ENCODE measurements around the gene SEPTIN12. TPM values are rescaled to one million over a fixed set of nuclear protein-coding genes. Genes with fewer than 3 reads are reported as not detected.

SEPTIN12 gene
- total and polyA plus RNA-seq, 2 of the 8 experiments (the other 6 are each of a cell fraction or from before 2014, with no cell fraction given) = 0.24 TPM; not detected in 1

DNA sequence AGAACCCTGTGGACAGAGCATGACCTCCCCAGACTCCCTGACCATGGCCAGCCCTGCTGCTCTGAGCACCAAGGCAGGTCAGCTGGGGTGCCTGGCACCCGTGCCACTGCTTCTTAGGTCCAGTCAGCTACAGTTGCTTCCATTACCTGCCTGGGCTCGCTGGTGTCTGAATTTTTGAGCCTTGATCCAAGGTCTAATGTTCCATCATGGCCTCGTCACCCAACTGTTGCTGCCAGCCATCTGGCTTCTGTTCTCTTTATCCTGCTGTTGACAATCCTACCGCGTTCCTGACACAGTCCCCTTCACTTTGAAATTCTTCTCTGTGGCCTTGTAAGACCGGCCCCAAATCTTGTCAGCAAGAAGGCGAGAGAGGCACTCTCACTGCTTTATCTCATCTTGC lies 42.3 kb upstream of the SEPTIN12 start:
- no peak overlapping the region for H3K18ac ChIP-seq (ENCODE audit: extremely low read depth, low read length)
- peaks cover 4% of the 10 kb centered on the region; the same call in 1 of the 2 replicates for H3K79me1 ChIP-seq (ENCODE audit: low read depth, low read length)
- no peak for TF ChIP-seq CTBP2 (IDR thresholded peaks at IDR 0.05; ENCODE audit: borderline replicate concordance, insufficient read depth, insufficient read length, low read length)
- TF ChIP-seq SIRT6 (IDR thresholded peaks at IDR 0.05; ENCODE audit: low read length) = no peak
- TF ChIP-seq CHD2 (IDR thresholded peaks at IDR 0.05; ENCODE audit: low read length) = no peak
- H3K23me2 ChIP-seq (ENCODE audit: low read depth, low read length) = no peaks in the 10 kb centered on the region
- H3K14ac ChIP-seq (ENCODE audit: insufficient read length) = no peak overlapping the region
- 90% methylated on average over 7 of the region's 7 CpGs; no CpG with 5 or more reads in 1 of the 2 experiments for WGBS, 2 experiments (ENCODE audit: extremely low coverage in 1 of 2, insufficient coverage in 1 of 2, insufficient read length in 1 of 2, insufficient replicate concordance in 2 of 2, low coverage in 1 of 2, low lambda C conversion rate in 2 of 2, missing lambda C conversion rate in 1 of 2)
- no peaks in the 10 kb centered on the region for H3K4me1 ChIP-seq (replicated peaks in 1 of 4; ENCODE audit: control insufficient read depth in 3 of 4, insufficient read depth in 4 of 4, low read length in 3 of 4)
- H3K9ac ChIP-seq (replicated peaks in 1 of 4; ENCODE audit: extremely low read depth in 1 of 4, low read depth in 3 of 4, low read length in 3 of 4) = no peak overlapping the region
- CTCF ChIA-PET (ENCODE audit: partially characterized antibody) = interaction anchor here (1.0 kb wide), 1 partner anchor 124 kb away, joined by 3 read pairs; no protein-coding TSS in a partner anchor
- H2BK120ac ChIP-seq (replicated peaks; ENCODE audit: low read depth, low read length) = no peak overlapping the region
- no peak overlapping the region for H3K4me3 ChIP-seq (ENCODE audit: extremely low read depth in 1 of 4, insufficient read depth in 2 of 4, low read depth in 3 of 4, low read length in 4 of 4)
- no peak overlapping the region for H4K5ac ChIP-seq (ENCODE audit: insufficient read length, low read depth, low read length)
- FAIRE-seq = no peak
- H2AK5ac ChIP-seq (ENCODE audit: low read depth, low read length) = no peak overlapping the region
- peaks cover 30 to 69% (median 55%) of the 10 kb centered on the region in 4 experiments for H3K36me3 ChIP-seq (ENCODE audit: control insufficient read depth in 2 of 4, insufficient read depth in 4 of 4, low read length in 3 of 4)
- H3K4ac ChIP-seq (replicated peaks; ENCODE audit: insufficient read length, low read depth, low read length) = no peak overlapping the region
- peaks cover 2 to 6% of the 10 kb centered on the region in 2 experiments for H4K20me1 ChIP-seq (replicated peaks in 1 of 2; ENCODE audit: control insufficient read depth in 1 of 2, insufficient read depth in 2 of 2, low read length in 2 of 2)
- H3K56ac ChIP-seq (replicated peaks; ENCODE audit: insufficient read length, low read depth, low read length) = no peak overlapping the region
- no peak overlapping the region for H3K27ac ChIP-seq (ENCODE audit: low read depth, low read length)
- H3K27me3 ChIP-seq (replicated peaks in 1 of 4; ENCODE audit: control insufficient read depth in 3 of 4, extremely low read depth in 1 of 4, insufficient read depth in 3 of 4, low read length in 3 of 4) = no peaks in the 10 kb centered on the region
- 0 out of 4 replicates have a peak, but pooled peaks cover 0 to 2% of the 10 kb centered on the region in 2 experiments for H3K79me2 ChIP-seq (ENCODE audit: control insufficient read depth in 1 of 2, insufficient read depth in 2 of 2, low read length in 2 of 2)
- H3K4me2 ChIP-seq (ENCODE audit: insufficient read depth in 1 of 2, low read depth in 2 of 2, low read length in 2 of 2) = no peak overlapping the region
- no peak overlapping the region for H2BK15ac ChIP-seq (ENCODE audit: low read length)
- H4K8ac ChIP-seq (ENCODE audit: extremely low read depth, insufficient read depth, low read length) = no peak overlapping the region
- H3K23ac ChIP-seq (ENCODE audit: insufficient read length) = no peak overlapping the region
- H2AFZ ChIP-seq (ENCODE audit: low read length) = no peak overlapping the region
- POLR2A ChIA-PET (ENCODE audit: partially characterized antibody) = interaction anchor here (1.4 kb wide), 2 partner anchors 16 to 62 kb away, joined by 4 read pairs; no protein-coding TSS in a partner anchor
- H3K9me3 ChIP-seq (ENCODE audit: insufficient read depth in 2 of 2, low read depth in 1 of 2, low read length in 1 of 2) = no peaks in the 10 kb centered on the region
- no peak overlapping the region for H2BK20ac ChIP-seq (ENCODE audit: low read length)
- H4K91ac ChIP-seq (replicated peaks; ENCODE audit: insufficient read length, low read length) = no peak overlapping the region
- DNase-seq (ENCODE audit: low read depth in 1 of 2, low spot score in 2 of 2) = no peak
- H2BK5ac ChIP-seq (ENCODE audit: low read depth, low read length) = no peak overlapping the region
- no peak overlapping the region for H2BK12ac ChIP-seq (ENCODE audit: low read depth, low read length)

All from H1 (cell line).